ENCODE results near the gene RBM17.

Gene RBM17

DNA sequence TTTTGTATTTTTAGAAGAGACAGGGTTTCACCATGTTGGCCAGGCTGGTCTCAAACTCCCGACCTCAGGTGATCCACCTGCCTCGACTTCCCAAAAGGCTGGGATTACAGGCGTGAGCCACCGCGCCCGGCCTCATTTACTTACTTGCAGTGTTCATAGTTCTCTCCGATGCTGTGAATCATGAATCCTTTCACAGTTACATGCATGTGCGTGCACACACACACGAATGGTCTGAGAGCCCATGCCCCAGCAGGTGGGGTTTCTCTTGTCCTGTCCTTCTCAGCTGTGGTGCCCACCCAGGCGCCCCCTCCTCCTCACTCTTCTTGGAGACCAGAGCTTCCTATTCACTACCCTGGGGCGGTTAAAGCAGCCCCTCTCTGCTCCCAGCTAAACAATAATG lies 50.6 kb downstream of the RBM17 start:
- Histone ChIP-seq H3K27ac (replicated peaks) (no peak overlapping the region), H3K27me3 (ENCODE audit: insufficient read depth, poor library complexity, severe bottlenecking) (no peaks in the 10 kb centered on the region), H3K4me3 (replicated peaks; ENCODE audit: insufficient read depth, low read length) (no peak overlapping the region)
- no peak for DNase-seq (ENCODE audit: low read depth in 1 of 2, low spot score in 1 of 2)
- TF ChIP-seq POLR2AphosphoS5 (IDR thresholded peaks at IDR 0.05; ENCODE audit: low read depth) (no peak), SPI1 (IDR thresholded peaks at IDR 0.05; ENCODE audit: borderline replicate concordance, low read depth) (no peak)
- TF ChIP-seq, protein P1, sequence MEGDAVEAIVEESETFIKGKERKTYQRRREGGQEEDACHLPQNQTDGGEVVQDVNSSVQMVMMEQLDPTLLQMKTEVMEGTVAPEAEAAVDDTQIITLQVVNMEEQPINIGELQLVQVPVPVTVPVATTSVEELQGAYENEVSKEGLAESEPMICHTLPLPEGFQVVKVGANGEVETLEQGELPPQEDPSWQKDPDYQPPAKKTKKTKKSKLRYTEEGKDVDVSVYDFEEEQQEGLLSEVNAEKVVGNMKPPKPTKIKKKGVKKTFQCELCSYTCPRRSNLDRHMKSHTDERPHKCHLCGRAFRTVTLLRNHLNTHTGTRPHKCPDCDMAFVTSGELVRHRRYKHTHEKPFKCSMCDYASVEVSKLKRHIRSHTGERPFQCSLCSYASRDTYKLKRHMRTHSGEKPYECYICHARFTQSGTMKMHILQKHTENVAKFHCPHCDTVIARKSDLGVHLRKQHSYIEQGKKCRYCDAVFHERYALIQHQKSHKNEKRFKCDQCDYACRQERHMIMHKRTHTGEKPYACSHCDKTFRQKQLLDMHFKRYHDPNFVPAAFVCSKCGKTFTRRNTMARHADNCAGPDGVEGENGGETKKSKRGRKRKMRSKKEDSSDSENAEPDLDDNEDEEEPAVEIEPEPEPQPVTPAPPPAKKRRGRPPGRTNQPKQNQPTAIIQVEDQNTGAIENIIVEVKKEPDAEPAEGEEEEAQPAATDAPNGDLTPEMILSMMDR (IDR thresholded peaks at IDR 0.05; ENCODE audit: insufficient read depth, low read length) = no peak
- TF ChIP-seq, protein P2, sequence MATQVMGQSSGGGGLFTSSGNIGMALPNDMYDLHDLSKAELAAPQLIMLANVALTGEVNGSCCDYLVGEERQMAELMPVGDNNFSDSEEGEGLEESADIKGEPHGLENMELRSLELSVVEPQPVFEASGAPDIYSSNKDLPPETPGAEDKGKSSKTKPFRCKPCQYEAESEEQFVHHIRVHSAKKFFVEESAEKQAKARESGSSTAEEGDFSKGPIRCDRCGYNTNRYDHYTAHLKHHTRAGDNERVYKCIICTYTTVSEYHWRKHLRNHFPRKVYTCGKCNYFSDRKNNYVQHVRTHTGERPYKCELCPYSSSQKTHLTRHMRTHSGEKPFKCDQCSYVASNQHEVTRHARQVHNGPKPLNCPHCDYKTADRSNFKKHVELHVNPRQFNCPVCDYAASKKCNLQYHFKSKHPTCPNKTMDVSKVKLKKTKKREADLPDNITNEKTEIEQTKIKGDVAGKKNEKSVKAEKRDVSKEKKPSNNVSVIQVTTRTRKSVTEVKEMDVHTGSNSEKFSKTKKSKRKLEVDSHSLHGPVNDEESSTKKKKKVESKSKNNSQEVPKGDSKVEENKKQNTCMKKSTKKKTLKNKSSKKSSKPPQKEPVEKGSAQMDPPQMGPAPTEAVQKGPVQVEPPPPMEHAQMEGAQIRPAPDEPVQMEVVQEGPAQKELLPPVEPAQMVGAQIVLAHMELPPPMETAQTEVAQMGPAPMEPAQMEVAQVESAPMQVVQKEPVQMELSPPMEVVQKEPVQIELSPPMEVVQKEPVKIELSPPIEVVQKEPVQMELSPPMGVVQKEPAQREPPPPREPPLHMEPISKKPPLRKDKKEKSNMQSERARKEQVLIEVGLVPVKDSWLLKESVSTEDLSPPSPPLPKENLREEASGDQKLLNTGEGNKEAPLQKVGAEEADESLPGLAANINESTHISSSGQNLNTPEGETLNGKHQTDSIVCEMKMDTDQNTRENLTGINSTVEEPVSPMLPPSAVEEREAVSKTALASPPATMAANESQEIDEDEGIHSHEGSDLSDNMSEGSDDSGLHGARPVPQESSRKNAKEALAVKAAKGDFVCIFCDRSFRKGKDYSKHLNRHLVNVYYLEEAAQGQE (IDR thresholded peaks at IDR 0.05; ENCODE audit: insufficient replicate concordance, low read depth) = no peak

DNA sequence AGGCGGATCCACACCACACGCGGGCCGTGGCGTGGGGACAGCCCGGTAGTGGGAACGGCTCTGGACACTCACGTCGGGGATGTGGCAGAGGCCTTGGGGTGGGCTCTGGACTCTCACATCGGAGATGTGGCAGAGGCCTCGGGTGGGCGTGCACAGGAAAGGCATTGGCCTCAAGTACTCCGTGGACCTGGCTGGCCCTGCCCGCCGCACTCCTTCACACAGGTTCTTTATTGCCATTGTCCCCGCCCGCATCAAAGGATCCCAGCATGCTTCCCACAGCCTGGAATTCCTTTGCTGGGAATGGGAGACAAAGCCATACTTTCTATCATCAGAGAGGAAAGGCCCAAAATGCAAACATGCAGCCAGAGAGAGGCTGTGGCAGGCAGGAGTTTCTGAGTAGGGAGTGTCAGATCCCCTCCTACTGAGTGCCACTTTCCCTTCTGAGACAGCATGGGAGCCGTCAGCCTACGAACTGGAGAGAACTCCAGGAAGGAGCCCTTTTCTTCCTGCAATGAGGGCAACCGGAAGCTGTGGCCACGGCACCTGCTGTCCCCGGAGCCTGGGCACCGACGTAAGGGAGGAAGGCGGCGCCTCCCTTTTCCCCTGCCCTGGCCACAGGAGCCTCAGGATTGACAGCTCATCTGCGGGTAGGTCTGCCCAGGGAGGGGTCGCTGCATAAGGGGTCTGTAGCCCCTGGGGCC lies 51.5 kb downstream of the RBM17 start:
- no peak overlapping the region for H3K27ac ChIP-seq (replicated peaks)

DNA sequence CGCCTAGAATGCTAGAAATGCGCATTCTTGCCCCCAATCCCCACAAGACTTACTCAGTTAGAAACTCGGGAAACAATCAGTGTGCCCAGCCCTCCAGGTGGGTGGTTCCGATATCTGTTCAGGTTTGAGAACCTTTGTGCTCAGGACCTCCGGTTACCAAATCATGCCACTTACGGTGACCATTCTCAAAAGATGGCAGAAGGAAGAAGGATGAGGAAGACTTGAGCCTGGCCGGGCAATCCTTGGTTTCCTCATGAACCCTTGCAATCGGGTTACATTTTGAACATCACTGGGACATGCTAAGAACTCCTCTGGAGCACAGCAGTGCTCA lies 52.1 kb downstream of the RBM17 start:
- no peak overlapping the region for H3K4me3 ChIP-seq (replicated peaks; ENCODE audit: insufficient read depth, low read length)
- no peak overlapping the region for H3K27ac ChIP-seq (replicated peaks)
- H3K27me3 ChIP-seq (ENCODE audit: insufficient read depth, poor library complexity, severe bottlenecking) = no peaks in the 10 kb centered on the region
- no peak for DNase-seq (ENCODE audit: low read depth in 1 of 2, low spot score in 1 of 2)
- TF ChIP-seq, protein P1 (IDR thresholded peaks at IDR 0.05; ENCODE audit: insufficient read depth, low read length) = no peak
- TF ChIP-seq, protein P2 (IDR thresholded peaks at IDR 0.05; ENCODE audit: insufficient replicate concordance, low read depth) = no peak
- TF ChIP-seq GABPA (IDR thresholded peaks at IDR 0.05; ENCODE audit: low read depth) (no peak), POLR2AphosphoS5 (IDR thresholded peaks at IDR 0.05; ENCODE audit: low read depth) (no peak), SPI1 (IDR thresholded peaks at IDR 0.05; ENCODE audit: borderline replicate concordance, low read depth) (no peak)

More for the DNA sequence above, 51.5 kb downstream of the RBM17 start:
- Histone ChIP-seq H3K4me3 (replicated peaks; ENCODE audit: insufficient read depth, low read length) (no peak overlapping the region), H3K27me3 (ENCODE audit: insufficient read depth, poor library complexity, severe bottlenecking) (no peaks in the 10 kb centered on the region)
- TF ChIP-seq POLR2AphosphoS5 (IDR thresholded peaks at IDR 0.05; ENCODE audit: low read depth) = no peak; the same call in 1 of the 2 replicates
- TF ChIP-seq GABPA (IDR thresholded peaks at IDR 0.05; ENCODE audit: low read depth) = no peak
- TF ChIP-seq, protein P2 (IDR thresholded peaks at IDR 0.05; ENCODE audit: insufficient replicate concordance, low read depth) = no peak
- TF ChIP-seq, protein P1 (IDR thresholded peaks at IDR 0.05; ENCODE audit: insufficient read depth, low read length) = no peak
- TF ChIP-seq SPI1 (IDR thresholded peaks at IDR 0.05; ENCODE audit: borderline replicate concordance, low read depth) = no peak
- peak in 1 of 2 experiments; percentile 18 for DNase-seq (ENCODE audit: low read depth in 1 of 2, low spot score in 1 of 2)

Measured in HL-60 (cell line).